Ectodermal cell (in vitro differentiated cells): ENCODE data around the gene NRP2.

Experiments
- H3K27ac ChIP-seq: 2 replicates; pipeline ENCODE4 v1.7.0; 2013; ENCODE audit warnings: mild to moderate bottlenecking, low read depth, low read length; ENCODE audit not compliant: insufficient read depth, poor library complexity, severe bottlenecking
- H3K27me3 ChIP-seq: 2 replicates; pipeline ENCODE4 v1.7.0; 2013; ENCODE audit warnings: mild to moderate bottlenecking, low read length; ENCODE audit not compliant: insufficient read depth, control insufficient read depth, poor library complexity, severe bottlenecking
- H3K36me3 ChIP-seq: one replicate; pipeline ENCODE4 v1.7.0; 2013; ENCODE audit warnings: low read length; ENCODE audit not compliant: control insufficient read depth, insufficient read depth
- H3K4me1 ChIP-seq: one replicate; pipeline ENCODE4 v1.7.0; 2013; ENCODE audit warnings: low read length; ENCODE audit not compliant: control insufficient read depth, insufficient read depth
- H3K4me3 ChIP-seq: 2 replicates; pipeline ENCODE4 v1.7.0; 2013; ENCODE audit warnings: low read depth, low read length, control low read depth; ENCODE audit not compliant: insufficient read depth
- H3K9me3 ChIP-seq: 2 replicates; pipeline ENCODE4 v1.7.0; 2013; ENCODE audit warnings: mild to moderate bottlenecking, low read length, moderate library complexity; ENCODE audit not compliant: control insufficient read depth
- WGBS, 2 experiments: methylation state at CpG; one replicate each; pipeline ENCODE4 v1.1.7; 2013; ENCODE audit warnings: missing lambda C conversion rate in 2 of 2; 5-methylcytosine and 5-hydroxymethylcytosine counted together

The NRP2 gene

GRCh38 chr2:205658068-205658467 is 24.2 kb upstream of the NRP2 start:
- Histone ChIP-seq H3K4me3 (no peak overlapping the region), H3K36me3 (no peaks in the 10 kb centered on the region), H3K27ac (no peak overlapping the region), H3K9me3 (no peaks in the 10 kb centered on the region), H3K4me1 (no peaks in the 10 kb centered on the region), H3K27me3 (peaks cover 5% of the 10 kb centered on the region)
- 78 to 89% methylated on average over 2 of the region's 2 CpGs for WGBS, 2 experiments

- H3K9me3 ChIP-seq: no peaks in the 10 kb centered on the region
- H3K27ac ChIP-seq: no peak overlapping the region
- H3K27me3 ChIP-seq: peaks cover 10% of the 10 kb centered on the region
- H3K36me3 ChIP-seq: no peaks in the 10 kb centered on the region
- H3K4me3 ChIP-seq: no peak overlapping the region
- H3K4me1 ChIP-seq: no peaks in the 10 kb centered on the region
- 93 to 96% methylated on average over 1 to 2 of the region's 2 CpGs for WGBS, 2 experiments
Measured at GRCh38 chr2:205658572-205658971, 23.7 kb upstream of the NRP2 start.

GRCh38 chr2:205659922-205660321 is 22.4 kb upstream of the NRP2 start:
- Histone ChIP-seq H3K27ac (no peak overlapping the region), H3K4me3 (no peak overlapping the region), H3K9me3 (no peaks in the 10 kb centered on the region), H3K4me1 (no peaks in the 10 kb centered on the region), H3K36me3 (no peaks in the 10 kb centered on the region), H3K27me3 (peaks cover 13% of the 10 kb centered on the region)
- WGBS, 2 experiments: 80 to 83% methylated on average over 8 of the region's 8 CpGs

GRCh38 chr2:205660521-205661124 is 21.7 kb upstream of the NRP2 start:
- WGBS, 2 experiments: 91% methylated on average over 8 of the region's 8 CpGs
- peaks cover 13% of the 10 kb centered on the region for H3K27me3 ChIP-seq
- H3K4me1 ChIP-seq: no peaks in the 10 kb centered on the region
- no peaks in the 10 kb centered on the region for H3K36me3 ChIP-seq
- no peaks in the 10 kb centered on the region for H3K9me3 ChIP-seq
- no peak overlapping the region for H3K27ac ChIP-seq
- no peak overlapping the region for H3K4me3 ChIP-seq

GRCh38 chr2:205661281-205661680 is 21.0 kb upstream of the NRP2 start:
- no peak overlapping the region for H3K27ac ChIP-seq
- 91 to 97% methylated on average over 5 of the region's 5 CpGs for WGBS, 2 experiments
- H3K4me1 ChIP-seq: no peaks in the 10 kb centered on the region
- peaks cover 13% of the 10 kb centered on the region for H3K27me3 ChIP-seq
- no peaks in the 10 kb centered on the region for H3K36me3 ChIP-seq
- no peak overlapping the region for H3K4me3 ChIP-seq
- H3K9me3 ChIP-seq: no peaks in the 10 kb centered on the region

GRCh38 chr2:205662206-205662965 is 19.9 kb upstream of the NRP2 start:
- H3K36me3 ChIP-seq: no peaks in the 10 kb centered on the region
- H3K4me3 ChIP-seq: no peak overlapping the region
- peaks cover 13% of the 10 kb centered on the region for H3K27me3 ChIP-seq
- WGBS, 2 experiments: 92% methylated on average over 3 of the region's 3 CpGs
- no peaks in the 10 kb centered on the region for H3K4me1 ChIP-seq
- no peak overlapping the region for H3K27ac ChIP-seq
- H3K9me3 ChIP-seq: no peaks in the 10 kb centered on the region

- Histone ChIP-seq H3K9me3 (no peaks in the 10 kb centered on the region), H3K27ac (no peak overlapping the region), H3K27me3 (peaks cover 13% of the 10 kb centered on the region), H3K4me3 (no peak overlapping the region), H3K36me3 (no peaks in the 10 kb centered on the region), H3K4me1 (no peaks in the 10 kb centered on the region)
- 68 to 83% methylated on average over 2 of the region's 2 CpGs for WGBS, 2 experiments
Measured at GRCh38 chr2:205665791-205666190, 16.5 kb upstream of the NRP2 start.

GRCh38 chr2:205670292-205670691 is 12.0 kb upstream of the NRP2 start:
- 85 to 100% methylated on average over 2 of the region's 2 CpGs for WGBS, 2 experiments
- Histone ChIP-seq H3K27ac (no peak overlapping the region), H3K9me3 (no peaks in the 10 kb centered on the region), H3K36me3 (no peaks in the 10 kb centered on the region), H3K27me3 (no peaks in the 10 kb centered on the region), H3K4me1 (no peaks in the 10 kb centered on the region), H3K4me3 (no peak overlapping the region)

- 89 to 94% methylated on average over 1 of the region's 1 CpG for WGBS, 2 experiments
- no peak overlapping the region for H3K27ac ChIP-seq
- no peak overlapping the region for H3K4me3 ChIP-seq
- no peaks in the 10 kb centered on the region for H3K36me3 ChIP-seq
- H3K4me1 ChIP-seq: no peaks in the 10 kb centered on the region
- H3K27me3 ChIP-seq: no peaks in the 10 kb centered on the region
- H3K9me3 ChIP-seq: no peaks in the 10 kb centered on the region
Measured at GRCh38 chr2:205673312-205673711, 9.0 kb upstream of the NRP2 start.

- H3K9me3 ChIP-seq: no peaks in the 10 kb centered on the region
- H3K4me1 ChIP-seq: peaks cover 5% of the 10 kb centered on the region
- no peak overlapping the region for H3K27ac ChIP-seq
- no peak overlapping the region for H3K4me3 ChIP-seq
- H3K36me3 ChIP-seq: no peaks in the 10 kb centered on the region
- 36 to 37% methylated on average over 7 of the region's 7 CpGs for WGBS, 2 experiments
- no peaks in the 10 kb centered on the region for H3K27me3 ChIP-seq
Measured at GRCh38 chr2:205675861-205676516, 6.3 kb upstream of the NRP2 start.
